Central memory CD8-positive, alpha-beta T cell (primary cell): ENCODE results near the gene NRXN3.

ENCODE experiments used
- ATAC-seq: fragments of 150-1000 bp; cut with Tn5 transposase; replicated peaks from 2 replicates; pipeline ENCODE4 v1.10.0; 2022; ENCODE audit warnings: mild to moderate bottlenecking, moderate FRiP score, moderate number of reproducible peaks; ENCODE audit not compliant: poor library complexity, severe bottlenecking; ENCODE audit errors: extremely low read depth
- DNase-seq, 2 donors: peaks; one replicate each; pipeline ENCODE4 v3.0.0; 2021; ENCODE audit warnings: low spot score in 2 of 2
- H3K27ac Mint-ChIP-seq: one replicate; pipeline ENCODE4 v1.8.0; 2022; ENCODE audit warnings: low read depth, mild to moderate bottlenecking, moderate library complexity, mixed read lengths
- H3K27me3 Mint-ChIP-seq: one replicate; pipeline ENCODE4 v1.8.0; 2022; ENCODE audit warnings: mixed read lengths
- H3K36me3 Mint-ChIP-seq: one replicate; pipeline ENCODE4 v1.8.0; 2022; ENCODE audit warnings: mild to moderate bottlenecking, moderate library complexity, mixed read lengths; ENCODE audit not compliant: insufficient read depth
- H3K4me1 Mint-ChIP-seq: one replicate; pipeline ENCODE4 v1.8.0; 2022; ENCODE audit warnings: mixed read lengths
- H3K4me3 Mint-ChIP-seq: one replicate; pipeline ENCODE4 v1.8.0; 2022; ENCODE audit warnings: mild to moderate bottlenecking, moderate library complexity, mixed read lengths
- H3K9me3 Mint-ChIP-seq: one replicate; pipeline ENCODE4 v1.8.0; 2022; ENCODE audit warnings: mixed read lengths

NRXN3 gene

DNA sequence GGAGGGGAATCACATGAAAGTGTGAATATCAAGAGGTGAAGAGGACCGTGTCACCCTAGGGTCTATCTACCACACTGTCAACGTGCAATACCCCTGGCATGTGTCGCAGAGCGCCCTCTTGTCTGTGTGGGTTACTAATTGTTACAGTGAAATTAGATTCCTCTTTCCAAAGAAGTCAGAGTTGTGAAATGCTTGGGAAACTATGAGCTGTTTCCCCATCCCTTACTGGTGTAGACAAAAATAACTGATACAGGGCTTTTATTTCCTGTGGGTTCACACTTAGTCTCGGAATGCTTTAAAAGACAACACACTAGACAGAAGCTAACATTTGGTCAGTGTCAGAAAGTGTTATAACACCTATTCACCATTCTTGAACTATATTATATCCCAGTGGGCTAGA lies 597.3 kb downstream of the NRXN3 start:
- H3K4me3 Mint-ChIP-seq: no peak overlapping the region
- DNase-seq (no peak), ATAC-seq (no peak)
- no peaks in the 10 kb centered on the region for H3K4me1 Mint-ChIP-seq
- no peak overlapping the region for H3K27ac Mint-ChIP-seq
- no peaks in the 10 kb centered on the region for H3K36me3 Mint-ChIP-seq
- no peaks in the 10 kb centered on the region for H3K27me3 Mint-ChIP-seq
- peaks cover 6% of the 10 kb centered on the region for H3K9me3 Mint-ChIP-seq

DNA sequence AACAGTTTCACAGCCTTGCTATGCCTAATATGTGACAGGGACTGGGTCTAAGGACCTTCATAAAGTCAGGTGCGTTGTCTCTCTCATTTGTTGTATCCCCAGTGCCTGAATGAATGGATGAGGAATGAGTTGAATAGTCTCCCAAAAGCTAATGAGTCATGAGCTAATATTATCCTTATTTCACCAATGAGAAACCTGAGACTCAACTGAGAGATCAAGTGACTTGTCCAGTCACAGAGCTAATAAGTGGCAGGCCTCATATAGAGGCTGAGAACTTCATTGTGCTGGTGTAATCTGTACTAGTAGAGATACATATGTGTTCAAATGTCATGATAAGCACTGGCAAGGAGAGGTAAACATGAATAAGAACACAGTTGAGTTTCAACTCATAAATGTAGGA lies 612.4 kb downstream of the NRXN3 start:
- H3K4me1 Mint-ChIP-seq: no peaks in the 10 kb centered on the region
- no peak overlapping the region for H3K27ac Mint-ChIP-seq
- peaks cover 9% of the 10 kb centered on the region for H3K9me3 Mint-ChIP-seq
- no peak for DNase-seq
- H3K27me3 Mint-ChIP-seq: no peaks in the 10 kb centered on the region
- no peaks in the 10 kb centered on the region for H3K36me3 Mint-ChIP-seq
- no peak for ATAC-seq
- H3K4me3 Mint-ChIP-seq: no peak overlapping the region

DNA sequence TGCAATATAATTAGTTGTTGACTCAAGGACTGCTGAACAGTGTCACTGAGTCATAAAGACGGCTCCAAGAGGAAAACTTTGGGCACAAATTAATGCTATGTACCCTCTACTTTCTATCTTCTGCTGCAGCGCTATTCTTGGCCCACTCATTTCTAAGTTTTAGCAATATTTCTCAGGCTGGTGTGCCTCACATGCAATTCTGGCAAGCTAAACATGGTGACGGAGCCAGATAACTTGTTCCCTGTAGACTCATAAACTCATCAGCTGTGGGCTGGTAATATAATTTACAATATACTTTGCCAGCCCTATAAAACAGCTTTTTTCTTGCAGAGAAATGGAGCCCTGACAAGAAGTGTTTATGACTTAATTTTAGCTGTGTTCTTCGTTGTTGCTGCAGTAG lies 615.1 kb downstream of the NRXN3 start:
- no peaks in the 10 kb centered on the region for H3K4me1 Mint-ChIP-seq
- peaks cover 4% of the 10 kb centered on the region for H3K9me3 Mint-ChIP-seq

DNA sequence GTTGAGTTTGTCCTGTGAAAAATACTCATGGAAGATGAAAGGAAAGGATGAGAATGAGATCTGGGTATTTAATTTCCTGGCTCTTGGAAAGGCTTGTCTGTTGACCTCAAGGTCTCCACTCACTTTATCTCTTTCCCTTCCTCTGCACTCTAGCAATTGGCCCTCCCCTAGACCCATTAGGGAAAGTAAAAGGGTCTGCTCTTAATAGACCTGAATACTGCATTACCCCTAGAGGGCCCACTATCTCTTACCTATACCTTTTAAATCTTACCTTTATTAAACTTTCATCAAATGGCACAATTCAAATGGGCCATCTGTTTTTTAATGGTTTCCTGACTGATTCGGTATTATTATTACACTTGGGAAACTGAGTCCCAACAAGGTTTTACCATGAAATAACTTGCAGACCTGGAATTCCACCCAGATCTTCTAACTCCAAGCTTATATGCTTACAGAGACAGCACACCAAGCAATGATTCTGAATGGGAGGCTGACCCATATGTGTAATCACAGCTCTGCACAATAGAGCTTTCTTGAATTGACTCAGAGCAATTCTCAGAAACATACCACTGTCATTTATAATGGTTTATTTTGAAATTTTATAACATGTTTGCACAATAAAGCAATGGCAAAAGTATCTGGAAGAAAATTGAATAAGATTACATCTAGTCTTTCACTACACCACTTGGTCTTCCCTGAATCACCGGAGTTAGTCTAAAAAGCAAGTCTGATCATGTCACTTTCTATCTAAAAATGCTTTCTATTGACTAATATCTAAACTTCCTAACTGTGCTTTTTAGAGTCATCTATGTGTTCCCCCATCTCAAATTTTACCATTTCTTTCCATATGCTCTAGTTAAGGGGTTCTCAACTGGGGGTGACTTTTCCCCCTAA lies 618.5 kb downstream of the NRXN3 start:
- no peaks in the 10 kb centered on the region for H3K36me3 Mint-ChIP-seq
- H3K9me3 Mint-ChIP-seq: peaks cover 4% of the 10 kb centered on the region
- ATAC-seq (no peak), DNase-seq (no peak)
- H3K4me3 Mint-ChIP-seq: no peak overlapping the region
- H3K27ac Mint-ChIP-seq: no peak overlapping the region
- no peaks in the 10 kb centered on the region for H3K4me1 Mint-ChIP-seq
- no peaks in the 10 kb centered on the region for H3K27me3 Mint-ChIP-seq

More for the DNA sequence above, 615.1 kb downstream of the NRXN3 start:
- no peak for ATAC-seq
- H3K27me3 Mint-ChIP-seq: no peaks in the 10 kb centered on the region
- no peak overlapping the region for H3K4me3 Mint-ChIP-seq
- no peak overlapping the region for H3K27ac Mint-ChIP-seq
- DNase-seq: no peak
- no peaks in the 10 kb centered on the region for H3K36me3 Mint-ChIP-seq

DNA sequence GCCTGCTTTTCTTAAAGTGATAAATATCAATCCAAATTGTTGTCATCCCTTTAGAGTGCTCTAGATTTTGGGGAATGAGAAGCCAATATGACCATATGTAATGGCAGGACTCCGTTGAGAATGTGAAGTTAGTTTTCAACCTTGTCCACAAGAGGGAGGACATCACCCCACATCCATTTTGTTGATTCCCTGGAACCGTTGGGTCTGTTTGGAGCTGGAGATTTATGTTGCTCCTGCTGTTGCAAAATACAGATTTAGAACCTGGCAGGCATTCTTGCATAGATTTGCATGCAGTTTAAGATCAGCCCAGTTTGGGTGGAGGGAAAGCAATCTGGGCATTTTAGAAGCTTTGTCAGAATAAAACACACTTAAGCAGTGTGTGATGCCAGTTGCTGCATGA lies 620.1 kb downstream of the NRXN3 start:
- Mint-ChIP-seq H3K4me3 (no peak overlapping the region), H3K27ac (no peak overlapping the region), H3K27me3 (no peaks in the 10 kb centered on the region), H3K36me3 (no peaks in the 10 kb centered on the region), H3K4me1 (no peaks in the 10 kb centered on the region), H3K9me3 (peaks cover 4% of the 10 kb centered on the region)
- no peak for DNase-seq
- ATAC-seq: no peak

DNA sequence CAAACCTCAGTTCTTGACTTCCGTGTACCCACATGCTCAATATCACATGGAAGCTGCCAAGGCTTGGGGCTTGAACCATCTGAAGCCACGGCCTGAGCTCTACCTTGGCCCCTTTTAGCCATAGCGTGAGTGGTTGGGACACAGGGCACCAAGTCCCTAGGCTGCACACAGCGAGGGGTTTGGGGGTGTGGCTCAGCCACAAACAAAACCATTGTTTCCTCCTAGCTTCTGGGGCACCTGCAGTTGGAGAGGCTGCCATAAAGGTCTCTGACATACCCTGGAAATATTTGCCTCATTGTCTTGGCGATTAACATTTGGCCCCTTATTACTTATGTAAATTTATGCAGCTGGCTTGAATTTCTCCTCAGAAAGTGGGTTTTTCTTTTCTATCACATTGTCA lies 628.6 kb downstream of the NRXN3 start:
- DNase-seq: no peak
- Mint-ChIP-seq H3K27me3 (no peaks in the 10 kb centered on the region), H3K36me3 (no peaks in the 10 kb centered on the region), H3K9me3 (peaks cover 17% of the 10 kb centered on the region), H3K4me1 (no peaks in the 10 kb centered on the region), H3K4me3 (no peak overlapping the region), H3K27ac (no peak overlapping the region)
- no peak for ATAC-seq

DNA sequence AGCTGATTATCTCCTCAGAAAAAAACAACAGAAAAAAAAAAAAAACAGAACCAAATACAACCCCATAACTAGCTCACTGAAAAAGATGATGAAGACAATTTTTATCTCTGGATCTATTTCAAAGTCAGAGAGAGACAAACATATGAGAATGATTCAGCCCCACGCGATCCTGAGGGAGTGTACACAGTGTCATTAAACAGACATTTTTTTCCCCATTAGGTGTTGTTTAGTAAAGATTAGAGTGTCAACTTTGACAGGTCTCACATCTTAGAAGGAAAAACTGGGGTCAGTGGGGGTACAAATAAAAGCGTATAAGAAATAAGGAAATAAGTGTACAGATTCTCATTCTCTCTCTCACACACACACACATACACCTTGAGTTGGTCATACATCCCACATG lies 635.4 kb downstream of the NRXN3 start:
- DNase-seq (no peak), ATAC-seq (no peak)
- no peaks in the 10 kb centered on the region for H3K27me3 Mint-ChIP-seq
- no peak overlapping the region for H3K4me3 Mint-ChIP-seq
- H3K9me3 Mint-ChIP-seq: peaks cover 23% of the 10 kb centered on the region
- H3K4me1 Mint-ChIP-seq: no peaks in the 10 kb centered on the region
- H3K36me3 Mint-ChIP-seq: no peaks in the 10 kb centered on the region
- H3K27ac Mint-ChIP-seq: no peak overlapping the region

DNA sequence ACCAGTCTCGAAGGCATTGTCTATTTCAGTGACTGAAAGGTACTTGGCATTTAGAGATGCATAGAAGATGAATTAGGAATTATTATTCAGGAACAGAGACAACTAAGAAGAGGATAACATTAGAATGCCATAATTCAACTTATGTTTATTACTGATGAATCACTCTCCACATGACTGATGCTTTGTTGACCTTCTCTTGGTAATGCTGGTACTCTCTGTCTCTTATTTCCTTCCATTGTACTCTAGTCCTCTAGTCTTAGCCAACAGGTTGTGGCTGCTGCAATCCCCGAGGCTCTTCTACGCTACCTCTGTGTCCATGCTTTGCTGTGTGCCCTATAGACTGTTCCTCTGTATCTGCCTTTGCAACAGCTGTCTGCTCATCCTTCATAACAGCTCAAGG lies 652.9 kb downstream of the NRXN3 start:
- Mint-ChIP-seq H3K27me3 (no peaks in the 10 kb centered on the region), H3K4me1 (no peaks in the 10 kb centered on the region), H3K9me3 (peaks cover 12% of the 10 kb centered on the region), H3K4me3 (no peak overlapping the region), H3K36me3 (no peaks in the 10 kb centered on the region), H3K27ac (no peak overlapping the region)
- DNase-seq: no peak
- no peak for ATAC-seq

DNA sequence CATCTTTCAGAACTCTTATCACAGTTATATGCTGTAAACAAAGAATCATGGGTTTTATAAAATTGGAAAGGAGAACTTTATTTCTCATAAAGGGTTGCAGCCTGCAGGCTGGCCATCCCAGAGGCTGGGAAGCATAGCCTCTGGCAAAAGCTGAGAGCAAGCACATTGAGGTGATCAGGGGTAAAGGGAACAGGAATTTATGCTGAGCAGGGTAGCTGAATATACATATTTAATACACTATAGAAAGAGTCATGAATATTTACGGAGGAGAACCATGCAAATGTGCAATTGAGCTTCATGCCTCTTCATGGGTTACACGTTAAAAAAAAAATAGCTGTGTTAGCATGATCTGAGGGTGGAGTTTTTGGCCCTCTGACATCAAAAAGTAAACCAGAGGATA lies 653.3 kb downstream of the NRXN3 start:
- no peaks in the 10 kb centered on the region for H3K27me3 Mint-ChIP-seq
- H3K27ac Mint-ChIP-seq: no peak overlapping the region
- H3K36me3 Mint-ChIP-seq: no peaks in the 10 kb centered on the region
- ATAC-seq: no peak
- no peaks in the 10 kb centered on the region for H3K4me1 Mint-ChIP-seq
- H3K9me3 Mint-ChIP-seq: peaks cover 12% of the 10 kb centered on the region
- no peak overlapping the region for H3K4me3 Mint-ChIP-seq
- DNase-seq: no peak

DNA sequence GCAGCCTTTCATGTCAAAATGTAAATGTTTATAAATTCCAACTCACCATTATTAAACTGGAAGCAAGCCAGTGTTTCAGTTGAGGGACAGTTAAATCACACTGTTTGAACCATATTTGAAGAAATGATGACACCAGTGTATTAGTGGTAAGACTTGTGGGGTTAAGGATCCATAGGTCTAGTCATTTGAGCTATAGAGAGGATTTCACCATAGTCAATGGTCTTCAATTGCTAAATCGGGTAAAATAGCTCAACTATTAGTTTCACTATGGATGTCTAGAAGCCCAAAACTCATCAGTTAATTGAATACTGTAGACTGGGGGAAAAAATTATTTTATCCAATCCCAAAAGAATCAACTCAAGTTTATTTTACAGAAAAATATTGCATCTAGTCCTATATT lies 659.1 kb downstream of the NRXN3 start:
- no peaks in the 10 kb centered on the region for H3K27me3 Mint-ChIP-seq
- no peaks in the 10 kb centered on the region for H3K9me3 Mint-ChIP-seq
- H3K4me1 Mint-ChIP-seq: no peaks in the 10 kb centered on the region
- ATAC-seq: no peak
- no peak overlapping the region for H3K27ac Mint-ChIP-seq
- H3K36me3 Mint-ChIP-seq: no peaks in the 10 kb centered on the region
- H3K4me3 Mint-ChIP-seq: no peak overlapping the region
- no peak for DNase-seq

DNA sequence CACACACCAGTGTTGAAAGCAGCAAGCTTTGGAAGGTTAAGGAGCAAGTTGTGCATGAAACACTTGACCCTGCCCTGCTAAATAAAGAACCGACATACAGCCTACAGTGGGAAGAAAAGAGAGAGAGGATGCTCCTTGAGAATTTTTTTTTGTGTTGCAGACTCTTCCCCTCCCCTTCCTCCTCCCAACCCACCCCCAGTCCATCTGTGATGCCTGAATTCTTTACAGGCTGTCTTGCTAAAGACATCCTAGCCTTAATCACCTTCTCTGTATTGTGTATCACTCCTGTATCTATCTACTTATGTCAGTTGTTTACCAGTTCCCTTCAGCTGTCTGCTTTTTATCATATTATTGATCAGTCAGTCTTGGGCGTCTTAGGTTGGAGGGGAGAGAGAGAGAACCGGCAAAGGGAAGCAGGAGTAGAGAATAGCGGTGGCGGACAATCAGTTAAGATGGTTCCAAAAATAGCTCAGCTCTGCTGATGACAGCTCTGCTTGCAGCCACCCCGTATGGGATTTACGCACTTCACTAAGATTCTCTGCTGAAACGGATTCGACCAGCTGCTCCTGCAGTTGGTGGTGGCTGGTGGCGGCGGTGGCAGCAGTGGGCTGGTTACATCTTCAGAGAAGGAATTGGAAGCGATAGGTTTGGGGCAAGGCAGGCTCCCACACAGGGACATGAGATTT lies 664.7 kb downstream of the NRXN3 start:
- no peaks in the 10 kb centered on the region for H3K36me3 Mint-ChIP-seq
- no peak overlapping the region for H3K4me3 Mint-ChIP-seq

DNA sequence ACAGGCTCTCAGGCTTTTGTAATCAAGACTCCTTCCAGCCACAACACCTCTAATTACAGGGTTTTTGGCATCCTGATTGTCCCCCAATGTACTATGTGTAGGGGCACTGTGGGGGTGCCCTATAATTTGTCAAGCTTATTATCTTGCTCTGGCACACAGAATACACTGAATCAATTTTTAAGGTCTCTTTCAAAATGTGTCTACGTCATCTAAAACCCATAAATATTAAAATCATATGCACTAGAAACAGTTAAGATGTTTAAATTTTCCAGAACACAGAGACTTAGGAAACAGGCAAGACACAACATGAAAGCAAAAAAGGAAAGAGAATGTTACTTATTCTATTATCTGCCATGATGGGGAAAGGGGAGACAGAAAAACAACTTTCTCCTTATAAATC lies 665.7 kb downstream of the NRXN3 start:
- H3K9me3 Mint-ChIP-seq: no peaks in the 10 kb centered on the region
- ATAC-seq (no peak), DNase-seq (no peak)
- no peaks in the 10 kb centered on the region for H3K4me1 Mint-ChIP-seq
- H3K27ac Mint-ChIP-seq: no peak overlapping the region
- H3K27me3 Mint-ChIP-seq: no peaks in the 10 kb centered on the region
- H3K36me3 Mint-ChIP-seq: no peaks in the 10 kb centered on the region
- no peak overlapping the region for H3K4me3 Mint-ChIP-seq

More for the DNA sequence above, 664.7 kb downstream of the NRXN3 start:
- H3K4me1 Mint-ChIP-seq: no peaks in the 10 kb centered on the region
- H3K9me3 Mint-ChIP-seq: no peaks in the 10 kb centered on the region
- H3K27ac Mint-ChIP-seq: no peak overlapping the region
- DNase-seq: no peak
- H3K27me3 Mint-ChIP-seq: no peaks in the 10 kb centered on the region
- ATAC-seq: no peak

DNA sequence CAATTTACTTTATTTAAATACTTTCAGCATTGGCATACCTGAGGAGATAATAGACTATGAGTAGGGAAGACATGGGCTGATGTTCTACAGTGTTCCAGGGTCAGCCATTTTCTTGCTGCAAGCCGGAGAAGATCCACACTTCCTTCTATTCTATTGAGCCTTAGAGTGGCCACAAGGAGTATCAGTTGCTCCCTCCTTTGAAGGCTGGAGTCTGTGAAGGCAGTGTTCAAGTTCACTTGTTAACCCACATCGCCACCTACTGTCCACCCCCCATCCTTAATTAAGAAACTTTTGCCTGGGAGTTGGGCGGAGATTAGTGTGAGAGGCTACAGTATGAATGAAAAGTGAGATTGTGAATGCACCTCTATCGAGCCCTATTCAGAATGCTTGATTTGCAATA lies 666.6 kb downstream of the NRXN3 start:
- Mint-ChIP-seq H3K27ac (no peak overlapping the region), H3K4me3 (no peak overlapping the region), H3K4me1 (no peaks in the 10 kb centered on the region), H3K27me3 (no peaks in the 10 kb centered on the region), H3K9me3 (no peaks in the 10 kb centered on the region), H3K36me3 (no peaks in the 10 kb centered on the region)
- DNase-seq (no peak), ATAC-seq (no peak)
